Vagina (tissue), 2 donors: ENCODE data around the gene KRT73.

Experiments used
- CTCF ChIP-seq, 3 experiments: fragments of 450-650 bp in 2 of 3; fragments of 200-600 bp in 1 of 3; sonication (generic) in 1 of 3; IDR thresholded peaks; one replicate each; pipeline ENCODE4 v1.5.1; 2017 to 2019; ENCODE audit warnings: antibody characterized with exemption in 3 of 3, mild to moderate bottlenecking in 2 of 3, moderate library complexity in 2 of 3
- POLR2AphosphoS5 ChIP-seq, 2 donors: sonication (generic); formaldehyde crosslinking; IDR thresholded peaks; one replicate each; pipeline ENCODE4 v1.9.0; 2017; ENCODE audit warnings: antibody characterized with exemption in 2 of 2, mild to moderate bottlenecking in 2 of 2, low read depth in 1 of 2; ENCODE audit not compliant: insufficient read depth in 1 of 2

DNA sequence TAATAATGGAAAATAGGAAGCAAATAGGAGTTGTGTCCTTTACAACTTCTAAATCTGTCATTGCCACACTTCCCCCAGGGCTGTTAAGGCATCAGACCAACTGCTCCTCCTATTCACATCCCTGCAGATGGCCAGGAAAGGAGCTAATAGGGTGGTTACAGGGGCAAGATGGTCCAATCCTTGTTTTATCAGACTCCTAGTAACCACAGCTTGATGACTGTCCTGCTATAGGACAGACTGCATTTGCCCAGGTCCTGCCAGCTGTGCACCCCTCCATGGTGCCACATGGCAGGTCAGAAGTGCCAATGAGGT lies 44.5 kb upstream of the KRT73 start:
- TF ChIP-seq CTCF (IDR thresholded peaks at IDR 0.05): no peak
- TF ChIP-seq POLR2AphosphoS5 (IDR thresholded peaks at IDR 0.05; ENCODE audit: insufficient read depth in 1 of 2, low read depth in 1 of 2): no peak
